Neural progenitor cell (in vitro differentiated cells): ENCODE results near the gene RPL3.

ENCODE experiments used
- EZH2 ChIP-seq: fragments of 200-600 bp; sonication (generic); IDR thresholded peaks from 2 replicates; pipeline ENCODE4 v1.6.1; 2017; ENCODE audit warnings: antibody characterized with exemption, mild to moderate bottlenecking, moderate library complexity
- TF ChIP-seq, protein P1 (sequence below): fragments of 200-600 bp; sonication (generic); IDR thresholded peaks from 2 replicates; pipeline ENCODE4 v1.5.1; 2017; ENCODE audit warnings: antibody characterized with exemption, mild to moderate bottlenecking

DNA sequence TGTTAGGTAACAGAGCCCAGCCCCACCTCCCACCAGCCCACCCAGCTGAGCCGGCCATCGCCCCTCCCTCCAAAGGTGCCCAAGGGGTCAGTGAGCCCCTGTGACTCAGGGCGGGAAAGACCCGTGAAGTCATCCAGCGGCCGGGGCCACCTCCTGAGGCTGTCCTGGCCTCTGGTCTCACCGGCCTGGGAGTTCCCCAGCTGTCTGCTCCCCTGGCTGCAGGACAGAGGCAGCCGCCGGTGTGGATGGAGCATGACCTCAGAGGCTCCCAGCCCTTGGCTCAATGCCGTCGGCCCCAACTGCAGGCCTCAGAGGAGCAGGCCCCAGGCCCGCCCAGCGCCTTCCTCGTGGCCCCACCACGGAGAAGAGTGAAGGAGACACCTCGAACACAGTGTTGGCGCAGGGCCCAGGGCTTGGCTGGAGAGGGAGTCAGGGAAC lies 28.7 kb downstream of the RPL3 start:
- TF ChIP-seq, protein P1, sequence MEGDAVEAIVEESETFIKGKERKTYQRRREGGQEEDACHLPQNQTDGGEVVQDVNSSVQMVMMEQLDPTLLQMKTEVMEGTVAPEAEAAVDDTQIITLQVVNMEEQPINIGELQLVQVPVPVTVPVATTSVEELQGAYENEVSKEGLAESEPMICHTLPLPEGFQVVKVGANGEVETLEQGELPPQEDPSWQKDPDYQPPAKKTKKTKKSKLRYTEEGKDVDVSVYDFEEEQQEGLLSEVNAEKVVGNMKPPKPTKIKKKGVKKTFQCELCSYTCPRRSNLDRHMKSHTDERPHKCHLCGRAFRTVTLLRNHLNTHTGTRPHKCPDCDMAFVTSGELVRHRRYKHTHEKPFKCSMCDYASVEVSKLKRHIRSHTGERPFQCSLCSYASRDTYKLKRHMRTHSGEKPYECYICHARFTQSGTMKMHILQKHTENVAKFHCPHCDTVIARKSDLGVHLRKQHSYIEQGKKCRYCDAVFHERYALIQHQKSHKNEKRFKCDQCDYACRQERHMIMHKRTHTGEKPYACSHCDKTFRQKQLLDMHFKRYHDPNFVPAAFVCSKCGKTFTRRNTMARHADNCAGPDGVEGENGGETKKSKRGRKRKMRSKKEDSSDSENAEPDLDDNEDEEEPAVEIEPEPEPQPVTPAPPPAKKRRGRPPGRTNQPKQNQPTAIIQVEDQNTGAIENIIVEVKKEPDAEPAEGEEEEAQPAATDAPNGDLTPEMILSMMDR, result no peak
- TF ChIP-seq EZH2, result no peak
